WTC11 (cell line): ENCODE results near the gene AVPI1. TPM values are rescaled to one million over a fixed set of nuclear protein-coding genes. Genes with fewer than 3 reads are reported as not detected.

Source experiments
- ATAC-seq: fragments of 200-7000 bp; cut with Tn5 transposase; 2 replicates; pipeline ENCODE4 v1.10.0; 2021; ENCODE audit warnings: mild to moderate bottlenecking, moderate library complexity
- CTCF ChIA-PET: fragments of 300-600 bp; sonication (Branson Sonifier 250); formaldehyde crosslinking; loops from one replicate; lab custom pipeline; 2021; ENCODE audit warnings: antibody characterized with exemption; lab: Charles Lee
- POLR2A ChIA-PET: fragments of 350-600 bp; sonication (Branson Sonifier 250); formaldehyde crosslinking; loops from one replicate; lab custom pipeline; 2021; ENCODE audit warnings: antibody characterized with exemption; lab: Charles Lee
- DNase-seq: peaks from one replicate; pipeline ENCODE4 v3.0.0; 2021; ENCODE audit warnings: low spot score
- H3K27ac Mint-ChIP-seq: 2 replicates; pipeline ENCODE4 v1.8.0; 2021; ENCODE audit warnings: mixed read lengths
- H3K27me3 Mint-ChIP-seq: 2 replicates; pipeline ENCODE4 v1.8.0; 2021; ENCODE audit warnings: low read depth, mild to moderate bottlenecking, moderate library complexity, mixed read lengths
- H3K36me3 Mint-ChIP-seq: 2 replicates; pipeline ENCODE4 v1.8.0; 2021; ENCODE audit warnings: mixed read lengths
- H3K4me1 Mint-ChIP-seq: 2 replicates; pipeline ENCODE4 v1.8.0; 2022; ENCODE audit warnings: mixed read lengths
- H3K4me3 Mint-ChIP-seq: 2 replicates; pipeline ENCODE4 v1.8.0; 2021; ENCODE audit warnings: mild to moderate bottlenecking, moderate library complexity, mixed read lengths
- H3K9me3 Mint-ChIP-seq: 2 replicates; pipeline ENCODE4 v1.8.0; 2021; ENCODE audit warnings: mixed read lengths
- ATF2 ChIP-seq: sonication (generic); formaldehyde crosslinking; IDR thresholded peaks from 2 replicates; pipeline ENCODE4 v1.8.1; 2022; ENCODE audit warnings: low read depth, missing genetic modification reagents, borderline replicate concordance
- ATF6 ChIP-seq: sonication (generic); formaldehyde crosslinking; IDR thresholded peaks from 2 replicates; pipeline ENCODE4 v1.8.1; 2023; ENCODE audit warnings: mild to moderate bottlenecking, missing genetic modification reagents
- CREM ChIP-seq: sonication (generic); formaldehyde crosslinking; IDR thresholded peaks from 2 replicates; pipeline ENCODE4 v1.8.1; 2022; ENCODE audit warnings: mild to moderate bottlenecking, missing genetic modification reagents, moderate library complexity
- E2F4 ChIP-seq: sonication (generic); formaldehyde crosslinking; IDR thresholded peaks from 2 replicates; pipeline ENCODE4 v1.8.1; 2022; ENCODE audit warnings: low read depth, mild to moderate bottlenecking, moderate library complexity, missing genetic modification reagents, borderline replicate concordance
- GRHL2 ChIP-seq: fragments of 250-450 bp; sonication (Bioruptor Pico); IDR thresholded peaks from 2 replicates; pipeline ENCODE4 v1.8.0; 2022; ENCODE audit warnings: mild to moderate bottlenecking, moderate library complexity; ENCODE audit not compliant: insufficient replicate concordance, severe bottlenecking
- GTF2I ChIP-seq: fragments of 250-450 bp; sonication (Bioruptor Pico); conservative IDR thresholded peaks from 2 replicates; pipeline ENCODE4 v1.4.0; 2021; ENCODE audit warnings: mild to moderate bottlenecking
- MLX ChIP-seq: sonication (generic); formaldehyde crosslinking; IDR thresholded peaks from 2 replicates; pipeline ENCODE4 v1.8.1; 2023; ENCODE audit warnings: mild to moderate bottlenecking, missing genetic modification reagents, moderate library complexity
- NR2C2 ChIP-seq: sonication (generic); formaldehyde crosslinking; IDR thresholded peaks from 2 replicates; pipeline ENCODE4 v1.8.0; 2022; ENCODE audit warnings: mild to moderate bottlenecking, missing genetic modification reagents
- PREB ChIP-seq: sonication (generic); formaldehyde crosslinking; IDR thresholded peaks from 2 replicates; pipeline ENCODE4 v1.8.1; 2022; ENCODE audit warnings: mild to moderate bottlenecking, missing genetic modification reagents, moderate library complexity, borderline replicate concordance
- RORB ChIP-seq: fragments of 250-450 bp; sonication (Bioruptor Pico); IDR thresholded peaks from 2 replicates; pipeline ENCODE4 v1.9.0; 2021; ENCODE audit warnings: mild to moderate bottlenecking
- SMAD4 ChIP-seq: sonication (generic); formaldehyde crosslinking; IDR thresholded peaks from 2 replicates; pipeline ENCODE4 v1.8.0; 2022; ENCODE audit warnings: mild to moderate bottlenecking, missing genetic modification reagents
- SOX15 ChIP-seq: fragments of 250-450 bp; sonication (Bioruptor Pico); IDR thresholded peaks from 2 replicates; pipeline ENCODE4 v1.9.0; 2021; ENCODE audit warnings: mild to moderate bottlenecking
- TEAD4 ChIP-seq: sonication (generic); formaldehyde crosslinking; IDR thresholded peaks from 2 replicates; pipeline ENCODE4 v1.8.0; 2022; ENCODE audit warnings: mild to moderate bottlenecking, missing genetic modification reagents
- ZNF425 ChIP-seq: fragments of 250-450 bp; sonication (Bioruptor Pico); conservative IDR thresholded peaks from 2 replicates; pipeline ENCODE4 v1.9.0; 2021; ENCODE audit warnings: mild to moderate bottlenecking
- ZNF532 ChIP-seq: fragments of 250-450 bp; sonication (Bioruptor Pico); IDR thresholded peaks from 2 replicates; pipeline ENCODE4 v1.9.0; 2021; ENCODE audit warnings: mild to moderate bottlenecking, borderline replicate concordance
- ZSCAN18 ChIP-seq: fragments of 250-450 bp; sonication (Bioruptor Pico); IDR thresholded peaks from 2 replicates; pipeline ENCODE4 v2.1.2; 2022; ENCODE audit warnings: mild to moderate bottlenecking, moderate library complexity
- total RNA-seq: library from RNA; stranded (reverse); gene quantifications from 3 replicates; pipeline ENCODE4 v1.2.3, GENCODE V29; 2021

The AVPI1 gene
- total RNA-seq, 1 experiment from 2014 or later = 9.8 TPM

GRCh38 chr10:97718178-97718577 is 31.1 kb upstream of the AVPI1 start:
- Mint-ChIP-seq H3K27me3 (no peaks in the 10 kb centered on the region), H3K4me1 (peaks cover 45% of the 10 kb centered on the region), H3K4me3 (no peak overlapping the region), H3K27ac (peak overlapping the region; percentile 75), H3K9me3 (no peaks in the 10 kb centered on the region), H3K36me3 (peaks cover 10% of the 10 kb centered on the region)
- no peak for DNase-seq
- no peak for TF ChIP-seq GRHL2 (CRISPR knock-in tag)
- TF ChIP-seq RORB = no peak
- no peak for TF ChIP-seq ATF6 (CRISPR knock-in tag)
- no peak for TF ChIP-seq ATF2 (CRISPR knock-in tag)
- no peak for TF ChIP-seq MLX (CRISPR knock-in tag)
- no peak for ATAC-seq
- ChIA-PET CTCF (interaction anchor here (1.0 to 3.9 kb wide), 3 partner anchors 8 to 16 kb away, joined by 3 to 26 read pairs (median 13); no protein-coding TSS in a partner anchor), POLR2A (interaction anchor here (0.6 to 1.4 kb wide), 4 partner anchors 9 to 55 kb away, joined by 3 to 4 read pairs (median 4); partner anchors contain the start of gene AVPI1)

- DNase-seq = no peak
- Mint-ChIP-seq H3K4me1 (peaks cover 51% of the 10 kb centered on the region), H3K27me3 (no peaks in the 10 kb centered on the region), H3K36me3 (peaks cover 10% of the 10 kb centered on the region), H3K27ac (peak overlapping the region; percentile 17; the same call in 1 of the 2 replicates), H3K9me3 (no peaks in the 10 kb centered on the region), H3K4me3 (no peak overlapping the region)
- ChIA-PET POLR2A (interaction anchor here (1.2 kb wide), 1 partner anchor 30 kb away, joined by 3 read pairs; the partner anchor contains the start of gene AVPI1), CTCF (interaction anchor here (1.4 to 3.9 kb wide), 4 partner anchors 8 to 16 kb away, joined by 5 to 26 read pairs (median 10); no protein-coding TSS in a partner anchor)
- TF ChIP-seq TEAD4 (CRISPR knock-in tag) (no peak), GTF2I (CRISPR knock-in tag) (no peak), ZSCAN18 (CRISPR knock-in tag) (no peak), PREB (no peak), SMAD4 (CRISPR knock-in tag) (no peak), NR2C2 (no peak), E2F4 (CRISPR knock-in tag) (no peak), CREM (no peak), ZNF425 (CRISPR knock-in tag) (no peak), ZNF532 (CRISPR knock-in tag) (no peak), SOX15 (CRISPR knock-in tag) (no peak)
- no peak for ATAC-seq
These were observed 30.6 kb upstream of the AVPI1 start for GRCh38 chr10:97717627-97718026.
